Karpas-422 (cell line): ENCODE data around the gene PIP4K2A. TPM values are rescaled to one million over a fixed set of nuclear protein-coding genes. Genes with fewer than 3 reads are reported as not detected.
A peak's percentile ranks its signal among the peaks of the same experiment; 100 is the strongest.
"Not testable (repeated sequence)": the region's sequence is repeated elsewhere in the genome, so short reads cannot be mapped to it uniquely, and the experiment has no call there.

Experiments
- DNase-seq: peaks from one replicate; pipeline ENCODE4 v3.0.0-alpha.2; 2015
- H2AFZ ChIP-seq: fragments of 200-600 bp; sonication (generic); 2 replicates; pipeline ENCODE4 v1.6.1; 2014; ENCODE audit warnings: antibody characterized with exemption, low read length, mixed read lengths
- H3K27ac ChIP-seq: fragments of 200-600 bp; sonication (generic); 2 replicates; pipeline ENCODE4 v1.5.1; 2014; ENCODE audit warnings: mild to moderate bottlenecking, low read length, moderate library complexity
- H3K27me3 ChIP-seq: fragments of 200-600 bp; sonication (generic); 2 replicates; pipeline ENCODE4 v1.6.1; 2014; ENCODE audit warnings: low read length, mixed read lengths
- H3K36me3 ChIP-seq: fragments of 200-600 bp; sonication (generic); 2 replicates; pipeline ENCODE4 v1.6.1; 2014; ENCODE audit warnings: low read length, mixed read lengths; ENCODE audit not compliant: insufficient read depth
- H3K4me1 ChIP-seq: fragments of 200-600 bp; sonication (generic); 2 replicates; pipeline ENCODE4 v1.6.1; 2014; ENCODE audit warnings: mild to moderate bottlenecking, low read length, mixed read lengths
- H3K4me2 ChIP-seq: fragments of 200-600 bp; sonication (generic); 2 replicates; pipeline ENCODE4 v1.6.1; 2014; ENCODE audit warnings: low read length, low read depth, mild to moderate bottlenecking; ENCODE audit not compliant: poor library complexity, severe bottlenecking
- H3K4me3 ChIP-seq: fragments of 200-600 bp; sonication (generic); 2 replicates; pipeline ENCODE4 v1.5.1; 2014; ENCODE audit warnings: mild to moderate bottlenecking, antibody characterized with exemption, low read length, mixed read lengths
- H3K79me2 ChIP-seq: fragments of 200-600 bp; sonication (generic); 2 replicates; pipeline ENCODE4 v1.6.1; 2014; ENCODE audit warnings: mild to moderate bottlenecking, low read length, mixed read lengths
- H3K9ac ChIP-seq: fragments of 200-600 bp; sonication (generic); 2 replicates; pipeline ENCODE4 v1.6.0; 2014; ENCODE audit warnings: low read length
- H3K9me2 ChIP-seq: fragments of 200-600 bp; sonication (generic), shearing (Covaris generic); replicated peaks from 2 replicates; pipeline ENCODE4 v1.6.0; 2014; ENCODE audit warnings: mild to moderate bottlenecking, low read length, moderate library complexity; ENCODE audit not compliant: insufficient read depth
- H3K9me3 ChIP-seq: fragments of 300-700, 200-600 bp; sonication (generic); 2 replicates; pipeline ENCODE4 v1.6.1; 2014; ENCODE audit warnings: low read length, mixed read lengths
- H4K20me1 ChIP-seq: fragments of 200-600 bp; sonication (generic); 2 replicates; pipeline ENCODE4 v1.6.1; 2014; ENCODE audit warnings: mild to moderate bottlenecking, antibody characterized with exemption, low read length, low read depth; ENCODE audit not compliant: insufficient read depth
- total RNA-seq: library from RNA; depleted of rRNA; stranded (reverse); fragments of >200 nt; shearing (Covaris generic); gene quantifications from 2 replicates; pipeline ENCODE4 v1.2.3, GENCODE V29; 2014; ENCODE audit warnings: low replicate concordance

The PIP4K2A gene
- total RNA-seq, 1 experiment from 2014 or later, result 32.6 TPM

GRCh38 chr10:22724773-22725172 lies 10.4 kb upstream of the PIP4K2A start:
- H3K9ac ChIP-seq, result no peak overlapping the region
- H2AFZ ChIP-seq, result no peak overlapping the region
- DNase-seq, result no peak
- H3K27ac ChIP-seq, result no peak overlapping the region
- no peaks in the 10 kb centered on the region for H3K9me3 ChIP-seq
- no peaks in the 10 kb centered on the region for H3K79me2 ChIP-seq
- H3K9me2 ChIP-seq, result no peaks in the 10 kb centered on the region
- peaks cover 20% of the 10 kb centered on the region for H3K4me1 ChIP-seq
- no peak overlapping the region for H3K4me3 ChIP-seq
- H4K20me1 ChIP-seq, result peaks cover 4% of the 10 kb centered on the region; the same call in 1 of the 2 replicates
- no peaks in the 10 kb centered on the region for H3K36me3 ChIP-seq
- H3K27me3 ChIP-seq, result no peaks in the 10 kb centered on the region
- no peak overlapping the region for H3K4me2 ChIP-seq

DNA sequence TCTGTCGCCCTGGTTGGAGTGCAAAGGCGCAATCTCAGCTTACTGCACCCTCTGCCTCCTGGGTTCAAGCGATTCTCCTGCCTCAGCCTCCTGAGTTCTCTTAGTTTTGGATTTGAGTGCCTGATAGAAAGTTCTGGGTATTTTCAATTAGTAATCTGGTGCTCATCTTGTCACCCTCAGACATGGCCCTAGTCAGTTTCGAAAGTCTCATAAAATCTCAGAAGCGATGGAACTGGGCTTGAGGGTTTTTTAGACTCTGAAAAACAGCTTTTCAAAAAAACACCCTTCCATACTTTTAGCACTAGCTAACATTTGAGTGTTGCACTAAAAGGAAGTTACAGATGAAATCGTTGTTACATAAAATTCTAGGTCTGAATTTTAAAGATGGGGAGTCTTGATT lies 9.4 kb upstream of the PIP4K2A start:
- no peak overlapping the region for H3K9ac ChIP-seq
- H3K27me3 ChIP-seq, result no peaks in the 10 kb centered on the region
- H3K79me2 ChIP-seq, result no peaks in the 10 kb centered on the region
- no peaks in the 10 kb centered on the region for H3K36me3 ChIP-seq
- H3K4me3 ChIP-seq, result no peak overlapping the region
- no peaks in the 10 kb centered on the region for H3K9me2 ChIP-seq
- H3K4me1 ChIP-seq, result peaks cover 20% of the 10 kb centered on the region
- H3K9me3 ChIP-seq, result no peaks in the 10 kb centered on the region
- no peak overlapping the region for H3K27ac ChIP-seq
- peaks cover 4% of the 10 kb centered on the region; the same call in 1 of the 2 replicates for H4K20me1 ChIP-seq
- no peak for DNase-seq
- H2AFZ ChIP-seq, result no peak overlapping the region
- peak overlapping the region; percentile 9 for H3K4me2 ChIP-seq

- H3K4me3 ChIP-seq, result no peak overlapping the region
- H3K27ac ChIP-seq, result no peak overlapping the region
- H3K36me3 ChIP-seq, result no peaks in the 10 kb centered on the region
- no peaks in the 10 kb centered on the region for H3K9me3 ChIP-seq
- H3K4me2 ChIP-seq, result peak overlapping the region; percentile 47
- H3K9me2 ChIP-seq, result no peaks in the 10 kb centered on the region
- H3K79me2 ChIP-seq, result no peaks in the 10 kb centered on the region
- peak; percentile 78 for DNase-seq
- H2AFZ ChIP-seq, result no peak overlapping the region
- peaks cover 20% of the 10 kb centered on the region for H3K4me1 ChIP-seq
- H3K9ac ChIP-seq, result no peak overlapping the region
- peaks cover 4% of the 10 kb centered on the region; the same call in 1 of the 2 replicates for H4K20me1 ChIP-seq
- no peaks in the 10 kb centered on the region for H3K27me3 ChIP-seq
These were observed 9.0 kb upstream of the PIP4K2A start for GRCh38 chr10:22723343-22723779.

- no peak overlapping the region for H3K27ac ChIP-seq
- no peaks in the 10 kb centered on the region for H3K79me2 ChIP-seq
- H3K9ac ChIP-seq, result no peak overlapping the region
- no peak overlapping the region for H3K4me3 ChIP-seq
- peaks cover 4% of the 10 kb centered on the region; the same call in 1 of the 2 replicates for H4K20me1 ChIP-seq
- no peak overlapping the region for H2AFZ ChIP-seq
- H3K4me2 ChIP-seq, result peak overlapping the region; percentile 47
- H3K9me2 ChIP-seq, result no peaks in the 10 kb centered on the region
- no peaks in the 10 kb centered on the region for H3K9me3 ChIP-seq
- no peak for DNase-seq
- H3K4me1 ChIP-seq, result peaks cover 20% of the 10 kb centered on the region
- H3K36me3 ChIP-seq, result no peaks in the 10 kb centered on the region
- no peaks in the 10 kb centered on the region for H3K27me3 ChIP-seq
These were observed 8.3 kb upstream of the PIP4K2A start for GRCh38 chr10:22722626-22723169.

- Histone ChIP-seq H4K20me1 (no peaks in the 10 kb centered on the region; the same call in 1 of the 2 replicates), H3K9me3 (no peaks in the 10 kb centered on the region), H3K27ac (no peak overlapping the region), H3K4me3 (no peak overlapping the region), H3K4me1 (peaks cover 20% of the 10 kb centered on the region), H3K9me2 (no peaks in the 10 kb centered on the region), H3K79me2 (no peaks in the 10 kb centered on the region), H3K9ac (no peak overlapping the region), H3K27me3 (no peaks in the 10 kb centered on the region), H3K36me3 (no peaks in the 10 kb centered on the region), H3K4me2 (no peak overlapping the region), H2AFZ (no peak overlapping the region)
- no peak for DNase-seq
These were observed 6.3 kb upstream of the PIP4K2A start for GRCh38 chr10:22720667-22721066.

- no peaks in the 10 kb centered on the region for H3K9me2 ChIP-seq
- H3K4me1 ChIP-seq, result peaks cover 29% of the 10 kb centered on the region
- no peaks in the 10 kb centered on the region for H3K36me3 ChIP-seq
- no peak overlapping the region for H3K4me3 ChIP-seq
- H3K79me2 ChIP-seq, result no peaks in the 10 kb centered on the region
- H3K4me2 ChIP-seq, result no peak overlapping the region
- peaks cover 6% of the 10 kb centered on the region; the same call in 1 of the 2 replicates for H3K27me3 ChIP-seq
- H3K9me3 ChIP-seq, result no peaks in the 10 kb centered on the region
- no peak overlapping the region for H3K27ac ChIP-seq
- H2AFZ ChIP-seq, result no peak overlapping the region
- DNase-seq, result no peak
- no peak overlapping the region for H3K9ac ChIP-seq
- no peaks in the 10 kb centered on the region; the same call in 1 of the 2 replicates for H4K20me1 ChIP-seq
These were observed 5.1 kb upstream of the PIP4K2A start for GRCh38 chr10:22719406-22720042.

- not testable (repeated sequence) for H3K79me2 ChIP-seq, DNase-seq, H3K36me3 ChIP-seq
These were observed 4.3 kb upstream of the PIP4K2A start for GRCh38 chr10:22718659-22719058.

DNA sequence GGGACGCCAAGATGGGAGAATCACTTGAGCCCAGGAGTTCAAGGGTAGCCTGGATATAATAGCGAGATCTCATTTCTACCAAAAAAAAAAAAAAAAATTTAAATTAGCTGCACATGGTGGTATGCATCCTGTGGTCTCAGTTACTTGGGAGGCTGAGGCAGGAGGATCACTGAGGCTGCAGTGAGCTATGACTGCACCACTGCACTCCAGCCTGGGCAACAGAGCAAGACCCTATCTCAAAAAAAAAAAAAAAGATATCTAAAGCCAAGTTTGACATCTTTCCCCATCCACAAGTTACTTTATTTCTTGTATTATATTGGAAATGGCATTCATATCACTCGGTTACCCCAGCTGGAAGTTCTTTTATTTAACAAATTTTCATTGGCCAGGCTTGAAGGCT lies 3.4 kb upstream of the PIP4K2A start:
- H3K9ac ChIP-seq, result no peak overlapping the region
- H3K4me3 ChIP-seq, result no peak overlapping the region
- no peak overlapping the region for H3K4me2 ChIP-seq
- H3K36me3 ChIP-seq, result no peaks in the 10 kb centered on the region
- H2AFZ ChIP-seq, result no peak overlapping the region
- H3K27me3 ChIP-seq, result peaks cover 6% of the 10 kb centered on the region; the same call in 1 of the 2 replicates
- no peaks in the 10 kb centered on the region for H3K9me2 ChIP-seq
- peaks cover 20% of the 10 kb centered on the region for H3K4me1 ChIP-seq
- no peak overlapping the region for H3K27ac ChIP-seq
- H4K20me1 ChIP-seq, result peaks cover 11% of the 10 kb centered on the region
- no peak for DNase-seq
- no peaks in the 10 kb centered on the region for H3K9me3 ChIP-seq
- H3K79me2 ChIP-seq, result 0 out of 2 replicates have a peak, but pooled peaks cover 3% of the 10 kb centered on the region

More at GRCh38 chr10:22718659-22719058, 4.3 kb upstream of the PIP4K2A start:
- not testable (repeated sequence) for H2AFZ ChIP-seq, H3K4me2 ChIP-seq, H3K27ac ChIP-seq, H3K4me3 ChIP-seq, H3K27me3 ChIP-seq, H3K9me2 ChIP-seq, H3K9me3 ChIP-seq, H3K9ac ChIP-seq, H4K20me1 ChIP-seq
- H3K4me1 ChIP-seq, result peaks cover 22% of the 10 kb centered on the region
